Thoracic aorta (tissue), 2 donors: ENCODE results near the gene ISG15. TPM values are rescaled to one million over a fixed set of nuclear protein-coding genes. Genes with fewer than 3 reads are reported as not detected.

Experiments
- ATAC-seq: fragments of 150-250 bp; one replicate; pipeline ENCODE4 v1.8.0; 2017; ENCODE audit warnings: low read depth; ENCODE audit not compliant: insufficient number of reproducible peaks, low FRiP score
- DNase-seq: peaks from one replicate; pipeline ENCODE4 v3.0.0-alpha.2; 2020; ENCODE audit warnings: low spot score
- H3K27ac ChIP-seq, 2 donors: fragments of 200-600 bp; sonication (generic); 1 replicate in 1 of 2; 2 replicates in 1 of 2; pipeline ENCODE4 v1.5.1; 2016; ENCODE audit warnings: mild to moderate bottlenecking in 2 of 2, moderate library complexity in 2 of 2
- H3K27me3 ChIP-seq: fragments of 200-600 bp; sonication (generic); replicated peaks from 2 replicates; pipeline ENCODE4 v1.6.0; 2016; ENCODE audit warnings: mild to moderate bottlenecking; ENCODE audit not compliant: insufficient read depth
- H3K36me3 ChIP-seq: fragments of 200-600 bp; sonication (generic); one replicate; pipeline ENCODE4 v1.5.1; 2016
- H3K4me1 ChIP-seq, 2 donors: fragments of 200-600 bp; sonication (generic); 1 replicate in 1 of 2; 2 replicates in 1 of 2; pipeline versions ENCODE4 v1.5.1 to v1.6.0; 2016; ENCODE audit warnings: low read depth in 2 of 2, mild to moderate bottlenecking in 1 of 2; ENCODE audit not compliant: control insufficient read depth in 1 of 2
- H3K4me3 ChIP-seq: fragments of 200-600 bp; sonication (generic); 2 replicates; pipeline ENCODE4 v1.5.1; 2016; ENCODE audit warnings: mild to moderate bottlenecking
- H3K9me3 ChIP-seq: fragments of 200-600 bp; sonication (generic); 2 replicates; pipeline ENCODE4 v1.5.1; 2016
- total RNA-seq, 2 donors: library from RNA; depleted of rRNA; stranded (reverse); fragments of >200 nt; gene quantifications; one replicate each; pipeline versions ENCODE4 v1.1.0 to v1.2.3, GENCODE V29; 2016
- TF ChIP-seq, protein P1 (sequence below): fragments of 200-600 bp; sonication (generic); IDR thresholded peaks from one replicate; pipeline ENCODE4 v1.5.1; 2019; ENCODE audit warnings: antibody characterized with exemption

ISG15 gene
- total RNA-seq, 2 donors from 2014 or later, result 31.5 to 104 TPM

DNA sequence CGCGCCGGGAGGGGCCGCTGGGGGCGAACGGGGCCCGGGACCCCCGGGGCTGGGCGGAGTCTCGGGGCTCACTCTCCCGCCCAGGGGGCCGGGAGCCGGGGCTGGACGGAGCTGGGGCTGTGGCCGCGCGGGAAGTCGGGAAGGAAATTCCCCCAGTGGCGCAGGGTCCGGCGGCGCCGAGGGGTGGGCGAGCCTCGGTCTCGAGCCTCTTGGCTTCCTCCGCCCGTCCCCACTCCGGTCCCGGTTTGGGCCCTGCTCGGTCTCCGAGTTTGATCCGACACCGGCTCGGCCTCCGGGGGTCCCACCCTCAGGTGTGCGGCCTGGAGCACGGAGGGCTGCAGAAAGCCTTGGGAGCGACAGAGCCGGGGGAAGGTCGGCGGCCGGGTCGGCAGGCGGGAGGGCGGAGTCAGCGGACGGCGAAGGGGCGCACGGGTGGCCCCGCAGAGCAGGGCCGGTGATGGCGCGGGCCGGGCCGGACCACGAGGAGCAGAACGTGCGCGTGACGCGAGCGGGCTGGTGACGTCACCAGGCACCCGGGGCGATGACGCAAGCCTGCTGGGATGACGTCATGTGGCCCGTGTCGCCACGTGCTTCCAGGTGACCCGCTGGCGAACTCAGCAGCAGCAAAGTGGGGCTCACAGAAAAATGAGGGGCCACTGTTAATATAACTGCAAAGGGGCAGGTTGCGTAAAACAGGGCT, 12.8 kb upstream of the ISG15 start:
- H3K4me1 ChIP-seq, result peaks cover 13 to 40% of the 10 kb centered on the region in 2 donors
- peak; percentile 62 for ATAC-seq
- peak overlapping the region; percentile 99 for H3K27ac ChIP-seq
- TF ChIP-seq, protein P1, sequence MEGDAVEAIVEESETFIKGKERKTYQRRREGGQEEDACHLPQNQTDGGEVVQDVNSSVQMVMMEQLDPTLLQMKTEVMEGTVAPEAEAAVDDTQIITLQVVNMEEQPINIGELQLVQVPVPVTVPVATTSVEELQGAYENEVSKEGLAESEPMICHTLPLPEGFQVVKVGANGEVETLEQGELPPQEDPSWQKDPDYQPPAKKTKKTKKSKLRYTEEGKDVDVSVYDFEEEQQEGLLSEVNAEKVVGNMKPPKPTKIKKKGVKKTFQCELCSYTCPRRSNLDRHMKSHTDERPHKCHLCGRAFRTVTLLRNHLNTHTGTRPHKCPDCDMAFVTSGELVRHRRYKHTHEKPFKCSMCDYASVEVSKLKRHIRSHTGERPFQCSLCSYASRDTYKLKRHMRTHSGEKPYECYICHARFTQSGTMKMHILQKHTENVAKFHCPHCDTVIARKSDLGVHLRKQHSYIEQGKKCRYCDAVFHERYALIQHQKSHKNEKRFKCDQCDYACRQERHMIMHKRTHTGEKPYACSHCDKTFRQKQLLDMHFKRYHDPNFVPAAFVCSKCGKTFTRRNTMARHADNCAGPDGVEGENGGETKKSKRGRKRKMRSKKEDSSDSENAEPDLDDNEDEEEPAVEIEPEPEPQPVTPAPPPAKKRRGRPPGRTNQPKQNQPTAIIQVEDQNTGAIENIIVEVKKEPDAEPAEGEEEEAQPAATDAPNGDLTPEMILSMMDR, result peak; percentile 11
- peak overlapping the region; percentile 98 for H3K4me3 ChIP-seq
- H3K36me3 ChIP-seq, result no peaks in the 10 kb centered on the region
- no peaks in the 10 kb centered on the region for H3K9me3 ChIP-seq
- no peak for DNase-seq
- H3K27me3 ChIP-seq, result no peaks in the 10 kb centered on the region

DNA sequence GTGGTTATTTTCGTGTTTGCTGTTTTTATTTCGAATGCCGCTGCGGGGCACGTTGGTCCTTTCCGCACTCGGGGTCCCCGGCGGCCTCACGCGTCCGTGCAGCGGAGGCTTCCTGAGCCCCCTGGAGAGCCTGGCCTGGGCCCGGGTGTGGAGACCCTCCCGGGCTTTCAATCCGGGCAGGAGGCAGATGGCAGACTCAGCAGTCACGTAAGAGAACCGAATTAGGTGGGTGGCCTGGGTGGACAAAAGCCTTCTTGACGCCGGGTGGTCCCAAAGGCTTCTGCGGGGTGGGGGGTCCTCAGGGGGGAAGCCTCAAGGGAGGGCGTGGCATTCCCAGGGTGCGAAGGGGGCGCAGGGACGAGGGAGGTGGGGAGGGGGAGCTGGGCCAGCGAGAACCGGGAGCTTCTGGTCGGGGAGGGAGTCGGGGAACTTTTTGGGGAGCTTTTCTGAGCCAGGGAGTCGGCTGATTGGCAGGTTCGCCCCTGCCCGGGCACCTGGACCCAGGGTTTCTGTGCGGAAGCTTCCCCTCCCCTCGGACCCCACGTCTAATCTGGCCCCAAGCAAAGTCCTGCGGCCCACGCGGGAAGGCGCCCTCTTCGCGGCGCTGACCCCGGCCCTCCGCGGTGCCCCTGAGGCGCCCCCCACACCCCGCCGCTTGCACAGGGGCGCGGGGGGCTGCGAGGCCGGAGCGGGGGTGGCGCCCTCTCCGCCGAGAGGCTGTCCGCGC, 12.1 kb upstream of the ISG15 start:
- Histone ChIP-seq H3K27ac (peak overlapping the region; percentile 99), H3K4me1 (peaks cover 13 to 44% of the 10 kb centered on the region in 2 donors), H3K9me3 (no peaks in the 10 kb centered on the region), H3K27me3 (no peaks in the 10 kb centered on the region), H3K36me3 (no peaks in the 10 kb centered on the region), H3K4me3 (peak overlapping the region; percentile 98)
- ATAC-seq (no peak), DNase-seq (no peak)
- TF ChIP-seq, protein P1, result no peak

DNA sequence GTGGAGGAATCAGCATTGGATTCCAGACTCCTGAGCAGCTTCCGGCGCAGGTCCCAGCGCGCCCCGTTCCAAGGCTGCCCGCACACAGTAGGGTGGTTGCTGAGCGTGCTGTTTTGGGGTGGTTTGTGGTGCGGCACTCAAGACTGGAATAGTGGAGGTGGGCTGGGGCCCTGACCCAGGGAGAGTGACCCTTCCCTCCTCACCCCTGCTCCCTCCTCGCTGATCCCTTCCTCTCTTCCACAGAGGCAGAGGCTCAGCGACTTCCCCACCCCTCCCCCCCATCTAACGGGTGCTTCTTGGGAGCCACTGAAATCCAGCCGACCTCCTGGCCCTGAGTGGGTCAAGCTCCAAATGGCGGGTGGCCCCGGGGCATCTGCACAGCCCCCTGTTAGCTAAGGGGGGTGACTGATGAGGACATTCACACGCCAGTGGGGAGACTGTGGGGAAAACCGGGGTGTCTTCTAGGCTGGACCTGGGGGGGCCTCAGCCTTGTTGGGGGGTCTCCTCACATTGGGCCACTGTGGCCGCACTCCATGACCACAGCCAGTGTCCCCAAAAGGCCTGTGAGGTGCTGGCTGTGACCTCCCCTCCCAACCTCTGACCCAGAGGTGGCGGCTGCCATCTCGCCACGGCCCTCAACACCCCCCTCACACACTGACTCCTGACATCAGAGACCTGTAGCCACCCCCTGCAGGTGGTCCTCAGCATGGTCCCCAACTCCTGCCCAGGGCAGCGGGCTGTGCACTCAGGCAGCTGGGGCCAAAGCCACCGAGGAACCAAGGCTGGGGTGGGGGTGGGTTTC, 9.5 kb upstream of the ISG15 start:
- Histone ChIP-seq H3K27me3 (no peaks in the 10 kb centered on the region), H3K36me3 (no peaks in the 10 kb centered on the region), H3K27ac (no peak overlapping the region), H3K4me1 (peaks cover 4 to 28% of the 10 kb centered on the region in 2 donors), H3K4me3 (no peak overlapping the region), H3K9me3 (no peaks in the 10 kb centered on the region)
- ATAC-seq, result no peak
- TF ChIP-seq, protein P1, result no peak
- no peak for DNase-seq

DNA sequence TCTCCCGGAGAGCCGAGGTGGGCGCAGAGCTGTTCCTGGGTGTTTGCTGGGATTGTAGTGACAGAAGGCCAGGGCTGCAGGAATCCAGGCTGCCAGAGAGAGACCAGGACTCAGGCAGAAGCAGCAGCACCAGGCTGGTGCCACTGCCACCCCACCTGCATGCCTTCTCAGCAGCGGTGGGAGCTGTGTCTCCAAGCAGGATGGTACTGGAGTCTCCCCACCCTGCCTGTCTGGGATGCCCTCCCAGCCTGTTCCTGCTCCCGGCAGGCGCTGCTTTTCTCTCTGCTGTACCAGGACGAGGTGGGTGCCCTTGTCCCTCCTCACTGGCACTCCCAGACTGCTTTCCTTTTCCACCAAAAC, 8.9 kb upstream of the ISG15 start:
- H3K27me3 ChIP-seq, result no peaks in the 10 kb centered on the region
- H3K4me3 ChIP-seq, result no peak overlapping the region
- peaks cover 4 to 28% of the 10 kb centered on the region in 2 donors for H3K4me1 ChIP-seq
- DNase-seq (no peak), ATAC-seq (no peak)
- H3K9me3 ChIP-seq, result no peaks in the 10 kb centered on the region
- no peak overlapping the region for H3K27ac ChIP-seq
- H3K36me3 ChIP-seq, result no peaks in the 10 kb centered on the region
- TF ChIP-seq, protein P1, result no peak
